Measurements from ENCODE around the gene SLC28A1. TPM values are rescaled to one million over a fixed set of nuclear protein-coding genes. Genes with fewer than 3 reads are reported as not detected.

The SLC28A1 gene
- total and polyA plus RNA-seq, 2 of the 4 experiments (the other 2 are of a cell fraction) = not detected

- in situ Hi-C loops (cut with MboI; ENCODE audit: low sequenced_read_pairs) = loop anchor here (25.0 kb wide), 1 partner anchor 316 kb away; no protein-coding TSS in a partner anchor
- Histone ChIP-seq H3K9me1 (ENCODE audit: insufficient read depth, low read length) (no peaks in the 10 kb centered on the region), H3K4me3 (ENCODE audit: insufficient read depth, low read depth, low read length) (no peak overlapping the region), H3K36me3 (ENCODE audit: control insufficient read depth, insufficient read depth, low read length) (no peaks in the 10 kb centered on the region), H3K79me1 (ENCODE audit: low read depth in 1 of 2, low read length in 2 of 2) (no peaks in the 10 kb centered on the region), H2AK5ac (ENCODE audit: low read depth, low read length) (no peak overlapping the region), H3K14ac (replicated peaks; ENCODE audit: low read depth, low read length) (no peak overlapping the region), H3K9ac (ENCODE audit: low read depth, low read length) (no peak overlapping the region), H2AFZ (replicated peaks; ENCODE audit: low read length, poor library complexity) (no peak overlapping the region), H4K91ac (ENCODE audit: insufficient read depth, low read depth, low read length) (no peak overlapping the region), H3K27me3 (ENCODE audit: control insufficient read depth, insufficient read depth, low read length) (0 out of 2 replicates have a peak, but pooled peaks cover 5% of the 10 kb centered on the region), H3K27ac (ENCODE audit: insufficient read depth, low read length) (no peak overlapping the region), H2BK120ac (ENCODE audit: low read depth, low read length) (no peak overlapping the region), H4K5ac (ENCODE audit: low read depth, low read length) (no peak overlapping the region), H2AK9ac (replicated peaks; ENCODE audit: low read depth, low read length, poor library complexity) (no peak overlapping the region), H3K18ac (ENCODE audit: low read depth, low read length) (no peak overlapping the region), H2BK15ac (ENCODE audit: low read depth, low read length) (no peak overlapping the region), H3K4me2 (ENCODE audit: low read depth, low read length) (no peak overlapping the region), H4K8ac (ENCODE audit: low read depth in 2 of 2, low read length in 2 of 2) (no peak overlapping the region), H2BK20ac (ENCODE audit: low read depth, low read length) (no peak overlapping the region), H4K20me1 (ENCODE audit: insufficient read depth, low read length) (no peaks in the 10 kb centered on the region), H3K9me3 (ENCODE audit: control insufficient read depth, insufficient read depth, low read length) (peaks cover 2% of the 10 kb centered on the region; the same call in 1 of the 2 replicates), H3K23ac (ENCODE audit: low read depth, low read length) (no peak overlapping the region), H2BK5ac (ENCODE audit: low read depth, low read length, poor library complexity, severe bottlenecking) (no peak overlapping the region), H3K4me1 (ENCODE audit: control insufficient read depth, insufficient read depth, low read length) (no peaks in the 10 kb centered on the region), H3K4ac (ENCODE audit: low read depth, low read length) (no peak overlapping the region), H3K56ac (ENCODE audit: extremely low read depth, insufficient read depth, low read length) (no peak overlapping the region)
- DNase-seq (no peak), ATAC-seq (ENCODE audit: low read depth) (no peak)
- ChIA-PET POLR2A (ENCODE audit: unreplicated experiment) (no interaction called here), CTCF (no interaction called here)
- dilution Hi-C loops (cut with HindIII; ENCODE audit: low sequenced_read_pairs, unreplicated experiment) = no loop called here
- intact Hi-C loops (cut with micrococcal nuclease) = no loop called here
- BruUV-seq (replicated peaks) = no TSS peak
- 80% methylated on average over 1 of the region's 3 CpGs; no CpG with 5 or more reads in 1 of the 2 experiments for WGBS, 2 experiments (ENCODE audit: extremely low coverage in 2 of 2, insufficient read length in 1 of 2)
- TF ChIP-seq MAFK (IDR thresholded peaks at IDR 0.05; ENCODE audit: low read depth, low read length) (no peak), FOS (IDR thresholded peaks at IDR 0.05; ENCODE audit: low read depth, low read length) (no peak), SMC3 (IDR thresholded peaks at IDR 0.05; ENCODE audit: low read depth, low read length) (no peak), RAD21 (IDR thresholded peaks at IDR 0.05; ENCODE audit: low read length) (no peak), RCOR1 (IDR thresholded peaks at IDR 0.05; ENCODE audit: insufficient replicate concordance, low read length) (no peak)
- TF ChIP-seq, protein P1, sequence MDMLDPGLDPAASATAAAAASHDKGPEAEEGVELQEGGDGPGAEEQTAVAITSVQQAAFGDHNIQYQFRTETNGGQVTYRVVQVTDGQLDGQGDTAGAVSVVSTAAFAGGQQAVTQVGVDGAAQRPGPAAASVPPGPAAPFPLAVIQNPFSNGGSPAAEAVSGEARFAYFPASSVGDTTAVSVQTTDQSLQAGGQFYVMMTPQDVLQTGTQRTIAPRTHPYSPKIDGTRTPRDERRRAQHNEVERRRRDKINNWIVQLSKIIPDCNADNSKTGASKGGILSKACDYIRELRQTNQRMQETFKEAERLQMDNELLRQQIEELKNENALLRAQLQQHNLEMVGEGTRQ (IDR thresholded peaks at IDR 0.05; ENCODE audit: low read depth, low read length) = no peak
- TF ChIP-seq, protein P2, sequence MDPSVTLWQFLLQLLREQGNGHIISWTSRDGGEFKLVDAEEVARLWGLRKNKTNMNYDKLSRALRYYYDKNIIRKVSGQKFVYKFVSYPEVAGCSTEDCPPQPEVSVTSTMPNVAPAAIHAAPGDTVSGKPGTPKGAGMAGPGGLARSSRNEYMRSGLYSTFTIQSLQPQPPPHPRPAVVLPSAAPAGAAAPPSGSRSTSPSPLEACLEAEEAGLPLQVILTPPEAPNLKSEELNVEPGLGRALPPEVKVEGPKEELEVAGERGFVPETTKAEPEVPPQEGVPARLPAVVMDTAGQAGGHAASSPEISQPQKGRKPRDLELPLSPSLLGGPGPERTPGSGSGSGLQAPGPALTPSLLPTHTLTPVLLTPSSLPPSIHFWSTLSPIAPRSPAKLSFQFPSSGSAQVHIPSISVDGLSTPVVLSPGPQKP (IDR thresholded peaks at IDR 0.05; ENCODE audit: borderline replicate concordance, low read depth, low read length) = no peak
Measured at GRCh38 chr15:84970843-84971242, 86.4 kb downstream of the SLC28A1 start.
